Left cardiac atrium (tissue), 4 donors: ENCODE measurements around the gene PRR7. TPM values are rescaled to one million over a fixed set of nuclear protein-coding genes. Genes with fewer than 3 reads are reported as not detected.

Experiments
- ATAC-seq, 2 donors: fragments of 200-7000 bp; cut with Tn5 transposase; one replicate each; pipeline ENCODE4 v1.9.1; 2020; ENCODE audit warnings: mild to moderate bottlenecking in 2 of 2, moderate library complexity in 2 of 2
- DNase-seq: peaks from one replicate; pipeline ENCODE4 v3.0.0-alpha.2; 2020
- intact Hi-C, 2 donors: fragments of 100-400 bp; cut with DNase I; formaldehyde crosslinking; loops; one replicate each; pipeline versions ENCODE4 v1.14.1 to v1.15.1; 2022 to 2023
- total RNA-seq, 2 donors: library from RNA; stranded (reverse); fragmentation: NEBNext Ultra II Directional; extraction: Animal tissue kit (Norgen Biotek cat#: 25700); gene quantifications; one replicate each; pipeline ENCODE4 v1.2.1, GENCODE V29; 2021
- donor health status: DM: no; HTN: yes; CAD: no.
- donor health status: DM: no; HTN: yes; CAD: no; lungs with severe emphysema.
- donor health status: DM: yes; HTN: yes; CAD: no.
- donor health status: Dilated cardiomyopathy.

Gene PRR7
- total RNA-seq, 2 donors from 2014 or later: 0.59 to 1.6 TPM

- no peak for ATAC-seq
- DNase-seq: no peak
- intact Hi-C loops: no loop called here
These were observed 43.8 kb downstream of the PRR7 start for GRCh38 chr5:177490311-177490991.

- intact Hi-C loops: no loop called here
- ATAC-seq (no peak), DNase-seq (no peak)
These were observed 44.4 kb downstream of the PRR7 start for GRCh38 chr5:177490992-177491391.

- intact Hi-C loops: no loop called here
- DNase-seq (no peak), ATAC-seq (no peak)
These were observed 44.9 kb downstream of the PRR7 start for GRCh38 chr5:177491429-177491945.

GRCh38 chr5:177491983-177492746 is 45.6 kb downstream of the PRR7 start:
- intact Hi-C loops: no loop called here
- DNase-seq (no peak), ATAC-seq (no peak)

GRCh38 chr5:177492841-177493240 is 46.2 kb downstream of the PRR7 start:
- DNase-seq (no peak), ATAC-seq (no peak)
- intact Hi-C loops: no loop called here

- intact Hi-C loops: no loop called here
- DNase-seq: no peak
- ATAC-seq: no peak
These were observed 47.3 kb downstream of the PRR7 start for GRCh38 chr5:177493795-177494345.

GRCh38 chr5:177494346-177495195 is 48.0 kb downstream of the PRR7 start:
- intact Hi-C loops: no loop called here
- ATAC-seq: peak in 1 of 2 donors; percentile 41
- peak; percentile 85 for DNase-seq

- intact Hi-C loops: no loop called here
- ATAC-seq: peak; percentile 23 to 30
These were observed 48.8 kb downstream of the PRR7 start for GRCh38 chr5:177495243-177496060.

GRCh38 chr5:177496070-177496726 is 49.6 kb downstream of the PRR7 start:
- intact Hi-C loops: no loop called here
- no peak for DNase-seq
- no peak for ATAC-seq

More at GRCh38 chr5:177495243-177496060, 48.8 kb downstream of the PRR7 start:
- peak; percentile 80 for DNase-seq

GRCh38 chr5:177496727-177497291 is 50.2 kb downstream of the PRR7 start:
- intact Hi-C loops: no loop called here
- ATAC-seq (peak; percentile 62 to 74), DNase-seq (peak; percentile 86)

- intact Hi-C loops: loop anchor here (2.0 kb wide), 2 partner anchors 39 to 43 kb away; no protein-coding TSS in a partner anchor
These were observed 50.8 kb downstream of the PRR7 start, which contains the start of gene PDLIM7 for GRCh38 chr5:177497292-177498012. PDLIM7 (minus strand) TSS chr5:177497604; CDS start chr5:177496512, 1,092 bp downstream.

GRCh38 chr5:177498013-177498787 is 51.6 kb downstream of the PRR7 start:
- ATAC-seq (peak in 1 of 2 donors; percentile 0), DNase-seq (peak; percentile 65)
- intact Hi-C loops: loop anchor here (2.0 kb wide), 2 partner anchors 39 to 43 kb away; no protein-coding TSS in a partner anchor

More at GRCh38 chr5:177497292-177498012, 50.8 kb downstream of the PRR7 start, which contains the start of gene PDLIM7:
- DNase-seq: peak; percentile 96
- ATAC-seq: peak; percentile 80 to 87

GRCh38 chr5:177499842-177500241 is 53.2 kb downstream of the PRR7 start:
- DNase-seq (no peak), ATAC-seq (no peak)
- intact Hi-C loops: loop anchor here (2.0 to 5.0 kb wide), 3 partner anchors 41 to 113 kb away; no protein-coding TSS in a partner anchor

GRCh38 chr5:177500685-177501522 is 54.3 kb downstream of the PRR7 start:
- intact Hi-C loops: loop anchor here (1.0 to 5.0 kb wide), 2 partner anchors 111 to 114 kb away; no protein-coding TSS in a partner anchor
- ATAC-seq (peak; percentile 11 to 13), DNase-seq (peak; percentile 94)
